Measurements from ENCODE around the gene FGD2. TPM values are rescaled to one million over a fixed set of nuclear protein-coding genes. Genes with fewer than 3 reads are reported as not detected.

FGD2 gene
- total RNA-seq, 4 donors from 2014 or later, result 0.39 to 6.2 (median 5.0) TPM

- TF ChIP-seq POLR2A (IDR thresholded peaks at IDR 0.05), result no peak
- TF ChIP-seq, protein P1, sequence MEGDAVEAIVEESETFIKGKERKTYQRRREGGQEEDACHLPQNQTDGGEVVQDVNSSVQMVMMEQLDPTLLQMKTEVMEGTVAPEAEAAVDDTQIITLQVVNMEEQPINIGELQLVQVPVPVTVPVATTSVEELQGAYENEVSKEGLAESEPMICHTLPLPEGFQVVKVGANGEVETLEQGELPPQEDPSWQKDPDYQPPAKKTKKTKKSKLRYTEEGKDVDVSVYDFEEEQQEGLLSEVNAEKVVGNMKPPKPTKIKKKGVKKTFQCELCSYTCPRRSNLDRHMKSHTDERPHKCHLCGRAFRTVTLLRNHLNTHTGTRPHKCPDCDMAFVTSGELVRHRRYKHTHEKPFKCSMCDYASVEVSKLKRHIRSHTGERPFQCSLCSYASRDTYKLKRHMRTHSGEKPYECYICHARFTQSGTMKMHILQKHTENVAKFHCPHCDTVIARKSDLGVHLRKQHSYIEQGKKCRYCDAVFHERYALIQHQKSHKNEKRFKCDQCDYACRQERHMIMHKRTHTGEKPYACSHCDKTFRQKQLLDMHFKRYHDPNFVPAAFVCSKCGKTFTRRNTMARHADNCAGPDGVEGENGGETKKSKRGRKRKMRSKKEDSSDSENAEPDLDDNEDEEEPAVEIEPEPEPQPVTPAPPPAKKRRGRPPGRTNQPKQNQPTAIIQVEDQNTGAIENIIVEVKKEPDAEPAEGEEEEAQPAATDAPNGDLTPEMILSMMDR (IDR thresholded peaks at IDR 0.05 in 4 of 5, conservative IDR thresholded peaks at IDR 0.05 in 1 of 5), result no peak
- peak overlapping the region in 1 of 4 donors; percentile 56 for H3K27ac ChIP-seq
- no peak for DNase-seq
- H3K9me3 ChIP-seq, result no peaks in the 10 kb centered on the region
- intact Hi-C loops (cut with DNase I; ENCODE audit: low total_unique reads) (no loop called here), in situ Hi-C loops (cut with MboI; ENCODE audit: low sequenced_read_pairs in 4 of 4) (no loop called here)
- no peak for ATAC-seq
- H3K4me3 ChIP-seq, result no peak overlapping the region
- H3K36me3 ChIP-seq, result no peaks in the 10 kb centered on the region
- peaks cover 6 to 10% of the 10 kb centered on the region in 2 donors for H3K4me1 ChIP-seq
- H3K27me3 ChIP-seq, result no peaks in the 10 kb centered on the region
Observed at GRCh38 chr6:37048403-37048850, 43.0 kb downstream of the FGD2 start.

GRCh38 chr6:37048851-37049757, 43.6 kb downstream of the FGD2 start:
- no peak for TF ChIP-seq POLR2A (IDR thresholded peaks at IDR 0.05)
- TF ChIP-seq, protein P1 (IDR thresholded peaks at IDR 0.05 in 4 of 5, conservative IDR thresholded peaks at IDR 0.05 in 1 of 5), result no peak
- no peaks in the 10 kb centered on the region for H3K36me3 ChIP-seq
- no peaks in the 10 kb centered on the region for H3K9me3 ChIP-seq
- intact Hi-C loops (cut with DNase I; ENCODE audit: low total_unique reads) (no loop called here), in situ Hi-C loops (cut with MboI; ENCODE audit: low sequenced_read_pairs in 4 of 4) (no loop called here)
- no peak for DNase-seq
- H3K4me1 ChIP-seq, result peaks cover 6 to 10% of the 10 kb centered on the region in 2 donors
- peak overlapping the region; percentile 16 to 59 (median 42) for H3K27ac ChIP-seq
- no peak for ATAC-seq
- H3K4me3 ChIP-seq, result no peak overlapping the region
- H3K27me3 ChIP-seq, result no peaks in the 10 kb centered on the region

- in situ Hi-C loops (cut with MboI; ENCODE audit: low sequenced_read_pairs in 4 of 4), result loop anchor here (5.0 kb wide), 2 partner anchors 123 to 128 kb away; partner anchors contain the start of gene PIM1 (in 3 of the 4)
Observed at GRCh38 chr6:37049758-37050044, 44.2 kb downstream of the FGD2 start.

GRCh38 chr6:37050045-37050853, 44.8 kb downstream of the FGD2 start:
- Histone ChIP-seq H3K36me3 (no peaks in the 10 kb centered on the region), H3K9me3 (no peaks in the 10 kb centered on the region), H3K4me1 (peaks cover 6 to 10% of the 10 kb centered on the region in 2 donors), H3K4me3 (no peak overlapping the region), H3K27me3 (no peaks in the 10 kb centered on the region), H3K27ac (peak overlapping the region; percentile 19 to 43 (median 36))
- ATAC-seq (no peak), DNase-seq (peak; percentile 40 to 51)
- intact Hi-C loops (cut with DNase I; ENCODE audit: low total_unique reads), result no loop called here
- TF ChIP-seq, protein P1 (IDR thresholded peaks at IDR 0.05 in 4 of 5, conservative IDR thresholded peaks at IDR 0.05 in 1 of 5), result no peak
- in situ Hi-C loops (cut with MboI; ENCODE audit: low sequenced_read_pairs in 4 of 4), result loop anchor here (5.0 kb wide), 2 partner anchors 122 to 127 kb away; partner anchors contain the start of gene PIM1 (in 3 of the 4)

More at GRCh38 chr6:37049758-37050044, 44.2 kb downstream of the FGD2 start:
- Histone ChIP-seq H3K27ac (peak overlapping the region in 3 of 4 donors; percentile 19 to 40 (median 22)), H3K4me1 (peaks cover 6 to 10% of the 10 kb centered on the region in 2 donors), H3K9me3 (no peaks in the 10 kb centered on the region), H3K27me3 (no peaks in the 10 kb centered on the region), H3K4me3 (no peak overlapping the region), H3K36me3 (no peaks in the 10 kb centered on the region)
- ATAC-seq (no peak), DNase-seq (no peak)
- intact Hi-C loops (cut with DNase I; ENCODE audit: low total_unique reads), result no loop called here
- no peak for TF ChIP-seq POLR2A (IDR thresholded peaks at IDR 0.05)
- TF ChIP-seq, protein P1 (IDR thresholded peaks at IDR 0.05 in 4 of 5, conservative IDR thresholded peaks at IDR 0.05 in 1 of 5), result no peak

Data from gastrocnemius medialis (tissue), 4 donors.